ENCODE results near the gene NOG. TPM values are rescaled to one million over a fixed set of nuclear protein-coding genes. Genes with fewer than 3 reads are reported as not detected.
A peak's percentile ranks its signal among the peaks of the same experiment; 100 is the strongest.

Gene NOG
- total RNA-seq, 4 donors from 2014 or later, result 2.9 to 6.7 (median 3.1) TPM

GRCh38 chr17:56587298-56587697, 6.2 kb upstream of the NOG start:
- TF ChIP-seq CTCF (IDR thresholded peaks at IDR 0.05 in 4 of 5, conservative IDR thresholded peaks at IDR 0.05 in 1 of 5) (no peak), POLR2A (IDR thresholded peaks at IDR 0.05) (no peak)
- ATAC-seq (no peak), DNase-seq (no peak)
- Histone ChIP-seq H3K4me1 (peaks cover 6 to 8% of the 10 kb centered on the region in 2 donors), H3K9me3 (no peaks in the 10 kb centered on the region), H3K4me3 (no peak overlapping the region), H3K36me3 (no peaks in the 10 kb centered on the region), H3K27ac (no peak overlapping the region), H3K27me3 (no peaks in the 10 kb centered on the region)
- intact Hi-C loops (cut with DNase I; ENCODE audit: low total_unique reads) (no loop called here), in situ Hi-C loops (cut with MboI; ENCODE audit: low sequenced_read_pairs in 4 of 4) (loop anchor here in 2 of 4 donors (10.0 to 25.0 kb wide), 2 partner anchors 128 to 375 kb away; partner anchors contain the start of gene COIL (in 1 of the 2))

- Histone ChIP-seq H3K27me3 (peaks cover 0 to 4% (median 3%) of the 10 kb centered on the region in 3 donors), H3K4me3 (peak overlapping the region; percentile 58 to 89 (median 70)), H3K9me3 (no peaks in the 10 kb centered on the region), H3K4me1 (peaks cover 10 to 27% of the 10 kb centered on the region in 2 donors), H3K36me3 (no peaks in the 10 kb centered on the region), H3K27ac (peak overlapping the region; percentile 82 to 93 (median 83))
- in situ Hi-C loops (cut with MboI; ENCODE audit: low sequenced_read_pairs in 4 of 4) (loop anchor here in 2 of 4 donors (5.0 to 25.0 kb wide), 3 partner anchors 122 to 370 kb away; partner anchors contain the start of gene COIL (in 1 of the 2)), intact Hi-C loops (cut with DNase I; ENCODE audit: low total_unique reads) (loop anchor here (1.0 to 10.0 kb wide), 8 partner anchors 87 to 1328 kb away; partner anchors contain the start of genes HLF, SCPEP1 and TRIM25)
- DNase-seq (peak; percentile 14 to 46), ATAC-seq (peak; percentile 49 to 60)
- no peak for TF ChIP-seq POLR2A (IDR thresholded peaks at IDR 0.05)
- peak; percentile 81 to 100 (median 96) for TF ChIP-seq CTCF (IDR thresholded peaks at IDR 0.05 in 4 of 5, conservative IDR thresholded peaks at IDR 0.05 in 1 of 5)
Observed at GRCh38 chr17:56592487-56593085, 913 bp upstream of the NOG start.

- Histone ChIP-seq H3K27me3 (peaks cover 0 to 5% (median 3%) of the 10 kb centered on the region in 3 donors), H3K9me3 (no peaks in the 10 kb centered on the region), H3K4me1 (peaks cover 15 to 31% of the 10 kb centered on the region in 2 donors), H3K27ac (peak overlapping the region; percentile 82 to 93 (median 83)), H3K36me3 (no peaks in the 10 kb centered on the region), H3K4me3 (peak overlapping the region; percentile 58 to 89 (median 70))
- intact Hi-C loops (cut with DNase I; ENCODE audit: low total_unique reads), result loop anchor here (2.0 to 10.0 kb wide), 5 partner anchors 92 to 1328 kb away; partner anchors contain the start of genes HLF, SCPEP1 and TRIM25
- DNase-seq (peak; percentile 54 to 61), ATAC-seq (peak; percentile 38 to 49)
- TF ChIP-seq POLR2A (IDR thresholded peaks at IDR 0.05), result no peak
- TF ChIP-seq CTCF (IDR thresholded peaks at IDR 0.05 in 4 of 5, conservative IDR thresholded peaks at IDR 0.05 in 1 of 5), result no peak
- in situ Hi-C loops (cut with MboI; ENCODE audit: low sequenced_read_pairs in 4 of 4), result loop anchor here in 2 of 4 donors (5.0 to 25.0 kb wide), 3 partner anchors 122 to 369 kb away; partner anchors contain the start of gene COIL (in 1 of the 2)
Observed at GRCh38 chr17:56593086-56593645, 333 bp upstream of the NOG start.

- Histone ChIP-seq H3K27ac (peak overlapping the region; percentile 82 to 93 (median 83)), H3K36me3 (no peaks in the 10 kb centered on the region), H3K4me3 (peak overlapping the region; percentile 58 to 89 (median 70)), H3K27me3 (peaks cover 0 to 13% (median 8%) of the 10 kb centered on the region in 3 donors), H3K4me1 (peaks cover 15 to 31% of the 10 kb centered on the region in 2 donors), H3K9me3 (no peaks in the 10 kb centered on the region)
- intact Hi-C loops (cut with DNase I; ENCODE audit: low total_unique reads) (loop anchor here (5.0 to 10.0 kb wide), 4 partner anchors 318 to 1330 kb away; partner anchors contain the start of genes HLF, SCPEP1 and TRIM25), in situ Hi-C loops (cut with MboI; ENCODE audit: low sequenced_read_pairs in 4 of 4) (loop anchor here in 2 of 4 donors (5.0 to 25.0 kb wide), 3 partner anchors 120 to 368 kb away; partner anchors contain the start of gene COIL (in 1 of the 2))
- ATAC-seq, result peak; percentile 15 to 33
- DNase-seq, result peak; percentile 17 to 19
- TF ChIP-seq POLR2A (IDR thresholded peaks at IDR 0.05) (peak in 1 of 2 donors; percentile 26), CTCF (IDR thresholded peaks at IDR 0.05 in 4 of 5, conservative IDR thresholded peaks at IDR 0.05 in 1 of 5) (no peak)
Observed at GRCh38 chr17:56594320-56595107, 1.0 kb downstream of the NOG start.
